ENCODE measurements around the gene BHMT2.

DNA sequence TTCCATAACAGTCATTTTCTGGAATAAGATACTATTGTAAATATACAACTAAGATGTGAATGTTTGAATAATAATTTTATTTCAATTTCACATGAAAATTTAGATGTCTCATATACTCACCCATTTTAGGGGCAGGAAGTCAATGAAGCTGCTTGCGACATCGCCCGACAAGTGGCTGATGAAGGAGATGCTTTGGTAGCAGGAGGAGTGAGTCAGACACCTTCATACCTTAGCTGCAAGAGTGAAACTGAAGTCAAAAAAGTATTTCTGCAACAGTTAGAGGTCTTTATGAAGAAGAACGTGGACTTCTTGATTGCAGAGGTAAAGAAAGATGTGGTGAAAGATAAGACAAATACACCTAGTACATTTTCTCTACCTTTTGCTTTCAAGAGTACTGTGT is 50.7 kb downstream of the BHMT2 start:
- TF ChIP-seq, protein P1, sequence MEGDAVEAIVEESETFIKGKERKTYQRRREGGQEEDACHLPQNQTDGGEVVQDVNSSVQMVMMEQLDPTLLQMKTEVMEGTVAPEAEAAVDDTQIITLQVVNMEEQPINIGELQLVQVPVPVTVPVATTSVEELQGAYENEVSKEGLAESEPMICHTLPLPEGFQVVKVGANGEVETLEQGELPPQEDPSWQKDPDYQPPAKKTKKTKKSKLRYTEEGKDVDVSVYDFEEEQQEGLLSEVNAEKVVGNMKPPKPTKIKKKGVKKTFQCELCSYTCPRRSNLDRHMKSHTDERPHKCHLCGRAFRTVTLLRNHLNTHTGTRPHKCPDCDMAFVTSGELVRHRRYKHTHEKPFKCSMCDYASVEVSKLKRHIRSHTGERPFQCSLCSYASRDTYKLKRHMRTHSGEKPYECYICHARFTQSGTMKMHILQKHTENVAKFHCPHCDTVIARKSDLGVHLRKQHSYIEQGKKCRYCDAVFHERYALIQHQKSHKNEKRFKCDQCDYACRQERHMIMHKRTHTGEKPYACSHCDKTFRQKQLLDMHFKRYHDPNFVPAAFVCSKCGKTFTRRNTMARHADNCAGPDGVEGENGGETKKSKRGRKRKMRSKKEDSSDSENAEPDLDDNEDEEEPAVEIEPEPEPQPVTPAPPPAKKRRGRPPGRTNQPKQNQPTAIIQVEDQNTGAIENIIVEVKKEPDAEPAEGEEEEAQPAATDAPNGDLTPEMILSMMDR (IDR thresholded peaks at IDR 0.05), result no peak
- TF ChIP-seq POLR2A (IDR thresholded peaks at IDR 0.05), result no peak
